ENCODE data around the gene CAB39.

GRCh38 chr2:230751062-230751461 is 38.4 kb downstream of the CAB39 start:
- TF ChIP-seq RAD21 (IDR thresholded peaks at IDR 0.05; ENCODE audit: low read length) (no peak), IRF3 (IDR thresholded peaks at IDR 0.05; ENCODE audit: low read depth, low read length) (no peak), SIN3A (IDR thresholded peaks at IDR 0.05; ENCODE audit: borderline replicate concordance, low read depth, low read length) (no peak), CTCF (IDR thresholded peaks at IDR 0.05) (no peak), YY1 (IDR thresholded peaks at IDR 0.05; ENCODE audit: low read depth) (no peak)

All from SK-N-SH (cell line).